NCI-H2196 treated with DMSO at 0.1 percent for 48 hours (cell line): ENCODE data around the gene PLCL2.
"Not testable (repeated sequence)": the region's sequence is repeated elsewhere in the genome, so short reads cannot be mapped to it uniquely, and the experiment has no call there.

Source experiments
- DNase-seq: peaks from one replicate; lab custom pipeline; 2025; ENCODE audit not compliant: unreplicated experiment; lab: John Stamatoyannopoulos, UW

The PLCL2 gene

GRCh38 chr3:17110660-17111396 is 226.1 kb downstream of the PLCL2 start:
- no peak for DNase-seq

DNA sequence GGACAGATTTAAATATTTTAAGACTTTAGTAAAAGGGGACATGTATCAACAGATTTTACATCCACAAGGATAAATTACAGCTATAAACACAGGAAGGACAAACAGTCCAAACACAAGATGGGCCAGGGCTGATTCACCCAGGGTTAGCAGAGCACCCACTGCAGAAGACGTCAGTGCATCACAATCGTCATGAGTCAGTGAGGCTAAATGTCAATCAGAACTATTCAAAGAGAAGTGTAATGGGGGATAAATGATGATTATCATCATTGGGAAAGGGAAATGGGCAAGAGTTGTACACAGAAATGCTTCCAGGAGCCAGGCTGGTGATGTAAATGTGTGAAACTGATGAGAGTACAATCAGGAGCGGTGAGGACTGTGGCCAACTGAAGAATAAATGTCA is 226.8 kb downstream of the PLCL2 start:
- DNase-seq: no peak

GRCh38 chr3:17115186-17115585 is 230.4 kb downstream of the PLCL2 start:
- no peak for DNase-seq

DNA sequence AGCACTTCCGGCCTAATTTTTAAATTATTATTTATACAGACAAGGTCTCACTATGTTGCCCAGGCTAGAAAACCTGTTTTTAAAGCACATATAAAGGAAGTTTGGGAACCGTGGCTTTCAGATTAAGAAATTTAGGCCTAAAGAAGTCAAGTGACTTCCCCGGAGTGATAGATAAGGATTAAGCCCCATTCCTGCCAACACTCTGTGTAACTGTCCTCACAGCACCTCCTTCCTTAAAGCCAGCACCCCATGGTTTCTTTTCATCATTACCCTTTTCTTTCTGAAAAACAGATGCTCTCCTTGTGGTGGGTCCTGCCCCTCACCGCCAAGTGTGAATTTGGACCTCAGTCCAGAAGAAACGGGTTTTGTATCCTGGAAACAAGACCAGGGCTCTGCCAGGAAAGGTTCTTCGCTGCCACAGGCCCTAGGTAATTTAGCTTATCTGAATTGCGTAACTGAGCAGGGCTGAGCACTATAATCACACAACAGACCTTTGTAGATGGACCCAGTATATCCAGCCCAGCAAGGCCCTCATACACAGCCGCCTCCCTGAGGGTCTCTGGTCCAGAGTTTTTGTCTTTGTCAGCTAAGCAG is 231.3 kb downstream of the PLCL2 start:
- DNase-seq: no peak

DNA sequence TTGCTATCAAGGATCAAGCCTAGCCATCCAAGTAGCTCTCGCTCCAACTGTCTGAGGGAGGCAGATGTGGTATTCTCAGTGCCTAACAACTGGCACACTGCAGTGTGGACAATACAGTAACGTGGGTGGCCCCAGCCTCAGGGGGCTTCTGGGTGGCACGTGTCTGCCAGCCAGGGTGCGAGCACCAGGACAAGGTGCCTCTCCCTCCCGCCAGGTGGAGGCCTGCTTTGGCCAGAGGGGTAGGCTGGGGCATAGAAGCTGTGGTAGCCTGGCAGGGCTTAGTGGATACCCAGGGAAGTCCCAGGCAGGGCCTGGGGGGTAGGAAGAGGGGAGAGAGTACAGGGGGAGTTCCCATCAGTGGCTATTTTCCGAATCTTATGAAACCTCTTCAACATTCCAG is 234.0 kb downstream of the PLCL2 start:
- no peak for DNase-seq

- DNase-seq: no peak
Measured at GRCh38 chr3:17119201-17120072, 234.7 kb downstream of the PLCL2 start.

DNA sequence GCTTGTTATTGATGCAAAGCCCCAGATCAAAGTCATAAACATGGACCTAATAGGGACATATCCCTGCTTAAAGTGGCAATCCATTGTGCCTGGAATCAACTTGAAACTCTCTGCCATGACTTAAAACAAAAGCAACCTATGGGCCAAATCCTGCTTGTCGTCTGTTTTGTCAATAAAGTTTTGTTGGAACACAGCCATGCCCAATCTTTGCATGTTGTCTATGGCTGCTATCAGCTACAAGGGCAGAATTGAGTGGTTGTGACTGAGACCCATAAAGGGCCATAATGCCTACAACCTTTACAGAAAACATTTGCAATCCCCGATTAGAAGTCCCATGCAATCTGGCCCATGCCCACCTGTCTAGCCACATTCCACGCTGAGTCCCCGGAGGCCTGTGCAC is 235.4 kb downstream of the PLCL2 start:
- DNase-seq: no peak

GRCh38 chr3:17121336-17121735 is 236.6 kb downstream of the PLCL2 start:
- DNase-seq: no peak

DNA sequence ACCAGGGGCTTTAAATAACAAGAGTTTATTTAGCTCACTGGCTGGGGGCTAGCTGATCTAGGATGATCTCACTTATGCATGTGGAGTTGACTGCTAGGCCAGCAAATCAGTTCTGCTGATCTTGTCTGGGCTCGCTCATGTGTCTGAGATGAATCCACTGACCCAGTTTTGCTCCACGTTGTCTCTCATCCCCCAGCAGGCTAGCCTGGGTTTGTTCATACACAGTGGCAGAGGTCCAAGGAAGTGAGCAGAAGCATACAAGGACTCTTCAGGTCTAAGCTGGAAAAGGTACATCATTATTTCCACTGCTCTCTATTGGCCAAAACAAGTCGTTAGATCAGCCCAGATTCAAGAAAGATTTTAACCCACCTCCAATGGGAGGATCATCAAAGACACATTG is 238.0 kb downstream of the PLCL2 start:
- DNase-seq: no peak

DNA sequence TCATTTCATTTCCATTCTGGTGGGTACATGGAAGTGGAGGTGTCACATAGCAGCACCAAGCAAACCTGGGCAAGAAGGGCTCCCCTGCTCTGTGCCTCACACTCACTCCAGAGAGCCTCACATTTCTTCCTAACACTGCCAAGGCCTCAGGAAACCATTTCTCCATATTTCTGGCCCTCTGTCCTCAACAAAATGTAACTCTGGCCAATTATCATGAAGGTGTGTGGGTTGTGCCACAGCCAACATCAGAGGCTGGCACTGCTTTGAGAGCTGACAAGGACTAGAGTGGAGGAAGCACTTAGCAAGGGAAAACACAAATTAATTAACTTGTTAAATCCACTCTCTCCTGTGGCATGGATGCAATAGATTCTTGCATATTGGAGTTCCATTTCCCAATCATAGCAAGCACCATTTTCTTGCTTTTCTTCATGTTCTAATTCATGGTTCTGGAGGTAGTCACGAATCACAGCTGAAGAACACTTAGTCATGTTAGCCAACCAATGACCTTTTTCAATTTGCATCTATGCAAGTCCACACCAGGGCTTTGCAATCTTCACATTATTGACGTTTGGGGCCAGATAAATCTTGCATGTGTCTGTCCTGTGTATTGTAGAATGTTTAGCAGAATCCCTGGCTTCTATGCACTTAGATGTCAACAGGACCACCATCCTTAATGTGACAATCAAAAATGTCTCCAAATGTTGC is 241.1 kb downstream of the PLCL2 start:
- DNase-seq: no peak

DNA sequence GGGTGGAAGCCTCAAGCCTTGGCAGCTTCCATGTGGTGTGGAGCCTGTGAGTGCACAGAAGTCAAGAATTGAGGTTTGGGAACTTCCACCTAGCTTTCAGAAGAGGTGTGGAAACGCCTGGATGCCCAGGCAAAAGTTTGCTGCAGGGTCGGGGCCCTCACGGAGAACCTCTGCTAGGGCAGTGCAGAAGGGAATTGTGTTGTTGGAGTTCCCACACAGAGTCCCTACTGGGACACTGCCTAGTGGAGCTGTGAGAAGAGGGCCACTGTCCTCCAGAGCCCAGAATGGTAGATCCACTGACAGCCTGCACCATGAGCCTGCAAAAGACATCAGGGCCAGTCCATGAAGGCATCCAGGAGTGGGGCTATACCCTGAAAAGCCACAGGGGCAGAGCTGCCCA is 243.9 kb downstream of the PLCL2 start:
- DNase-seq: not testable (repeated sequence)

DNA sequence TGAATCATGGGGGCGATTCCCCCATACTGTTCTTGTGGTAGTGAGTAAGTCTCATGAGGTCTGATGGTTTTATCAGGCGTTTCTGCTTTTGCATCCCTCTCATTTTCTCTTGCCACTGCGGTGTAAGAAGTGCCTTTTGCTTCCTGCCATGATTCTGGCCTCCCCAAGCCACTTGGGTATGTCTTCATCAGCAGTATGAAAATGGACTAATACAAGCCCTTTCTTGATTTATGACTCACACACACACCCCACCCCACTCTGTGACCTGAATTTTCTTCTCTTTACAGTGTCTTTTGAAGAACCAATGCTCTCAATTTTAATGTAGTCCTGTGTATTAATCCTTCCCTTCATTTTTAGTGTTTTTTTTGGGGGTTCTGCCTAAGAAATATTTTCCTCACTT is 244.8 kb downstream of the PLCL2 start:
- no peak for DNase-seq

- DNase-seq: no peak
Measured at GRCh38 chr3:17130956-17131355, 246.2 kb downstream of the PLCL2 start.

DNA sequence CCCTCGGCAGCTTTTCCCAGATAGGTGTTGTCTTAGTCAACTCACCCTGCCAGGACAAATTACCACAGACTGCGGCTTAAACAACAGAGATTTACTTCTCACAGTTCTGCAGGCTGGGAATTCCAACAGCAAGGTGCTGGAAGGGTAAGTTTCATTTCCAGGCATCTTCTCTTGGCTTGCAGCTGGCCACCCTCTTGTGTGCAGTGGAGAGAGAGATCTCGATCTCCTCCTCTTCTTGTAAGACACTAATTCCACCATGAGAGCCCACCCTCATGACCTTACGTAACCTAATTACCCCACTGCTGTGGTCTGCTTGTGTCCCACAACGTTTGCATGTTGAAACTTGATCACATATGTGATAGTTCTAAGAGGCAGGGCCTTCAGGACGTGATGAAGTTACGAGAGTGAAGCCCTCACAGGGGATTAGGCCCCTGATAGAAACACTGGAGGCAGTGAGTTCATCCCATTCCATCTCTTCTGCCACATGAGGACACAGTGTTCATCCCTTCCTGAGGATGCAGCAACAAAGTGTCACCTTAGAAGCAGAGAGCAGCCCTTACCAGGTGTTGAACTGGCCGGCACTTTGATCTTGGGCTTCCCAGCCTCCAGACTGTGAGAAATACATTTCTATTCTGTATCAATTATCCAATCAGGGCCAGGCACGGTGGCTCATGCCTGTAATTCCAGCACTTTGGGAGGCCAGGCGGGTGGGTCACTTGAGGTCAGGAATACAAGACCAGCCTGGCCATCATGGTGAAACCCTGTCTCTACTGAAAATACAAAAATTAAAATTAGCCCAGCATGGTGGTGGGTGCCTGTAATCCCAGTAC is 247.7 kb downstream of the PLCL2 start:
- no peak for DNase-seq

GRCh38 chr3:17133632-17134545 is 249.1 kb downstream of the PLCL2 start:
- no peak for DNase-seq

DNA sequence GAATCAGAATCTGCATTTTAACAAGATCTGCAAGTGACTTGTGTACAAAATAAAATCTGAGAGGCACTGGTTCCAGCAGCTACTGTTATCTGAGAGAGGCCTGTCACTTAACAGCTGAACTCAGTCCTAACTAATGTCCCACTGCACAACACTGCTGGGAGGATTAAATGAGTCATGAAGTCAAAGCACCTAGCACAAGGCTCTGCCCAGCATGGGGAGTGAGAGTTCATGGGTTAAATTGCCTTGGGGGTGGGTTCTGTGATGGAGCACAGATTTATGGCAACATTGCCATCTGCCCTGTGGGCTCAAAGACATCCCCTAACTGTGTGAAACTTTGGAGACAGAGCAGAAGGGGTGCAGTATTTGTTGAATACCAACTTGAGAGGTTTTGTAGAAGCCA is 250.9 kb downstream of the PLCL2 start:
- no peak for DNase-seq

DNA sequence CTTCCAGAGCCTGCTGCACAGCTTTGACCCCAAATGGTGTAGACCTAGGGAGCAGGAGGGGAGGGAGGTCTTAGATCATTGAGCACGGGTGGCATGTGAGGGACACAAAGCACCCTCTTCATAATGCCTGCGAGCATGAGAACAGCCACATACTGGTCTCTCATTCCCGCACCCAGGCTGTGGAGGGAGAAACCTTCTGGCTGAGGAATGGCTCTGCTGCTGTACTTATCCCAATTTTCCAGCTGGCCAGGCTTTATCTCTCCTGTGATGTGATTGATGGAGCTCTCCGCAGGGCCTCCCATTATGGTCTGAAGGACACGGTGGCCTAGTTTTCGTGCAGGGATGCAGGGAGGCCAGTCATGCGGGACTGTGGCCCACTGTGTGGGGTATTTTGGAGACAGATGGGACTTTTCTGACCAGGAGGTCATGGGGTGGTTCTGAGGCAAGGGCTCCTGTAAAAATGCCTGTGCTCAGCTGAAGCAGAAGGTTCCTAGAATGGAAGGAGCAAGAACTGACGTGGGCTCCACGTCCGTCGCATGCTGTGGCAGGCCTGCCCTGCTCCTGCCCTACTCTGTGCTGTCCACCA is 251.5 kb downstream of the PLCL2 start:
- DNase-seq: no peak

DNA sequence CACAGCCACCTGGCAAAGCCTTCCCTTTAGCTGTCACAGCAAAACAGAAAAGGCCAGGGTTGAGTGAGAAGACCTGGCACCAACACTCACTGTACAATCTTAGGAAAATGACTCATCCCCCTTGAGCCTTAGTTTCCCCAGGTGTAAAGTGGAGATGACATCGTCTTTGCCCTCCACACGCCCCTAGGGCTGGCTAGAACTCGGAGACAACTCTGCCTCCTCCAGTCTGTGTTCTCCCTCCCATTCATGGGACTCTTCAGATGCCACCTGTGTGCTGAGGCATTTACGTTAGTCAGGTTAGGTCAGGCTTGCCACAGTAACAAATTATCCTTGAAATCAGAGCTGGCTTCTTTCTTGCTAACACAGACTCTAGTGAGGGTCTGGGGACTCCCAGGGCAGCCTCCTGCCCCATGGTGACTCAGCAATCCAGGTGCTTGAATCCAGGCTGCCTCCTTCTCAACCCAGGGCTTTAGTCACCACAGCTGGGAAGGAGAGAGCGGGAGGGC is 252.6 kb downstream of the PLCL2 start:
- DNase-seq: no peak
